ENCODE results near the gene SRMS. TPM values are rescaled to one million over a fixed set of nuclear protein-coding genes. Genes with fewer than 3 reads are reported as not detected.

SRMS gene
- total RNA-seq, 1 donor from 2014 or later: not detected

- no peak for DNase-seq (ENCODE audit: extremely low spot score, unreplicated experiment)
- H3K27ac Mint-ChIP-seq: peak overlapping the region; percentile 58
- H3K4me3 Mint-ChIP-seq: peak overlapping the region; percentile 66
- peaks cover 4% of the 10 kb centered on the region for H3K4me1 Mint-ChIP-seq (ENCODE audit: unreplicated experiment)
- no peaks in the 10 kb centered on the region for H3K36me3 Mint-ChIP-seq
- H3K9me3 Mint-ChIP-seq: no peaks in the 10 kb centered on the region
- no peak for TF ChIP-seq CTCF (conservative IDR thresholded peaks at IDR 0.05)
- peaks cover 7% of the 10 kb centered on the region for H3K27me3 Mint-ChIP-seq
These were observed 27.5 kb upstream of the SRMS start for GRCh38 chr20:63574829-63575743.

GRCh38 chr20:63574156-63574828, 26.7 kb upstream of the SRMS start, which contains the start of gene HELZ2:
TSS of gene HELZ2 (minus strand) at chr20:63574239. CDS start at chr20:63572385, 1,854 bp downstream.
- no peaks in the 10 kb centered on the region for H3K36me3 Mint-ChIP-seq
- H3K4me1 Mint-ChIP-seq (ENCODE audit: unreplicated experiment): peaks cover 4% of the 10 kb centered on the region
- DNase-seq (ENCODE audit: extremely low spot score, unreplicated experiment): no peak
- H3K9me3 Mint-ChIP-seq: no peaks in the 10 kb centered on the region
- H3K4me3 Mint-ChIP-seq: peak within 1 kb of the TSS; percentile 85
- H3K27me3 Mint-ChIP-seq: peaks cover 7% of the 10 kb centered on the region
- peak within 1 kb of the TSS; percentile 58 for H3K27ac Mint-ChIP-seq
- no peak for TF ChIP-seq CTCF (conservative IDR thresholded peaks at IDR 0.05)

- H3K4me1 Mint-ChIP-seq (ENCODE audit: unreplicated experiment): peaks cover 4% of the 10 kb centered on the region
- TF ChIP-seq CTCF (conservative IDR thresholded peaks at IDR 0.05): no peak
- no peaks in the 10 kb centered on the region for H3K9me3 Mint-ChIP-seq
- H3K36me3 Mint-ChIP-seq: no peaks in the 10 kb centered on the region
- no peak for DNase-seq (ENCODE audit: extremely low spot score, unreplicated experiment)
- peaks cover 7% of the 10 kb centered on the region for H3K27me3 Mint-ChIP-seq
- H3K27ac Mint-ChIP-seq: peak overlapping the region; percentile 55
- peak overlapping the region; percentile 85 for H3K4me3 Mint-ChIP-seq
These were observed 26.1 kb upstream of the SRMS start for GRCh38 chr20:63573647-63574131.

GRCh38 chr20:63572788-63573646, 25.5 kb upstream of the SRMS start:
- H3K27ac Mint-ChIP-seq: peak overlapping the region; percentile 55
- H3K36me3 Mint-ChIP-seq: no peaks in the 10 kb centered on the region
- no peaks in the 10 kb centered on the region for H3K9me3 Mint-ChIP-seq
- TF ChIP-seq CTCF (conservative IDR thresholded peaks at IDR 0.05): peak; percentile 54
- H3K27me3 Mint-ChIP-seq: peaks cover 5% of the 10 kb centered on the region
- H3K4me3 Mint-ChIP-seq: peak overlapping the region; percentile 85
- no peak for DNase-seq (ENCODE audit: extremely low spot score, unreplicated experiment)
- H3K4me1 Mint-ChIP-seq (ENCODE audit: unreplicated experiment): peaks cover 4% of the 10 kb centered on the region

Measured in type B pancreatic cell (in vitro differentiated cells).